Gastroesophageal sphincter (tissue), 3 donors: ENCODE measurements around the gene HPSE2.

Source experiments
- CTCF ChIP-seq, 4 experiments: fragments of 200-600 bp in 2 of 4; fragments of 450-650 bp in 2 of 4; sonication (generic) in 1 of 4; IDR thresholded peaks; one replicate each; pipeline ENCODE4 v1.5.1; 2017 to 2019; ENCODE audit warnings: antibody characterized with exemption in 4 of 4, mild to moderate bottlenecking in 2 of 4, moderate library complexity in 2 of 4
- POLR2A ChIP-seq, 2 donors: fragments of 450-650 bp; IDR thresholded peaks; one replicate each; pipeline ENCODE4 v1.6.1; 2017; ENCODE audit warnings: antibody characterized with exemption in 2 of 2, mild to moderate bottlenecking in 2 of 2, moderate library complexity in 1 of 2
- POLR2AphosphoS5 ChIP-seq: sonication (generic); formaldehyde crosslinking; IDR thresholded peaks from one replicate; pipeline ENCODE4 v1.6.1; 2017; ENCODE audit warnings: antibody characterized with exemption

- TF ChIP-seq CTCF (IDR thresholded peaks at IDR 0.05) (no peak), POLR2A (IDR thresholded peaks at IDR 0.05) (no peak), POLR2AphosphoS5 (no peak)
Measured at GRCh38 chr10:98466861-98467505, 768.7 kb downstream of the HPSE2 start.
